ENCODE data around the gene LSR.

DNA sequence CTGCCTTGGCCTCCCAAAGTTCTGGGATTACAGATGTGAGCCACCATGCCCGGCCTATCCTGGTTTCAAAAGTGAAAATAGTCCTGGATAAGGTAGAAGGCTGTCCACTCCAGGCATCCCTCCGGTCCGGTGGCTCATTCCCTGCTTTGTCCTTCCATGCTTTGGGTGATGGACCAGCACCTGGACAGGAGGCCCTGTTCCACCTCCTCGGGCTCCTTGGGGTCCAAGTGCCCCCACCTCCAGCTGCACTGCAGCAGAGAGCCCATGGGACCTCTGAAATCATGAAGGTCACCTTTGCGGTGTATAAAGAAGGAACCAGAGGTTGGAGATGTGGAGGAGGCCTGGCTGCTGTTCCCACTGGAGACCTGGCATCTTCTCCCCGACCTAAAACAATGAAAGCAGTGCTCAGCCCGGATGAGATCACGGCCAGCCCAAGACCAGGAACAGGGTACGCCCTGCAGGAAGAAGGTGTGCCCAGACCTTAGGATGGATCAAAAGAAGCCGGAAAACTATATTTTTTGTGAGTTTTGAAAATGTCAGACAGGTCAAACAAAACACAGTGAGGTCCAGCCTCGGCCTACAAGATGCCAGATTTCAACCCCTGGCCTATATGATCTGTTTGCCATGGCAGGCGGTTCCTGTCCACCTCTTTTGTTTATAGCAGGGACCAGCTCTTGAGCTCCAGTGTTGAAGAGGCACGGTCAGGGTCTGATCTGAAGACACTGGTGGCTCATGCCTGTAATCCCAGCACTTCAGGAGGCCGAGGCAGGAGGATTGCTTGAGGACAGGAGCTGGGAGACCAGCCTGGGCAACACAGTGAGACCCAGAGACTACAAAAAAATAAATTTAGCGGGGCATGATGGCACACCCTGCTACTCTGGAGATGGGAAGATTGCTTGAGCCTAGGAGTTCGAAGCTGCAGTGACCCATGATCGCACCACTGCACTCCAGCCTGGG, 5.8 kb downstream of the LSR start:
- TF ChIP-seq CTCF (conservative IDR thresholded peaks at IDR 0.05; ENCODE audit: low read depth, low read length) (no peak), POLR2A (IDR thresholded peaks at IDR 0.05; ENCODE audit: low read depth, low read length) (no peak), RFX5 (IDR thresholded peaks at IDR 0.05; ENCODE audit: low read depth, low read length) (no peak), USF2 (IDR thresholded peaks at IDR 0.05; ENCODE audit: low read depth, low read length) (no peak), RAD21 (IDR thresholded peaks at IDR 0.05; ENCODE audit: low read length) (no peak), MAZ (IDR thresholded peaks at IDR 0.05; ENCODE audit: borderline replicate concordance, low read depth, low read length) (no peak), BHLHE40 (IDR thresholded peaks at IDR 0.05; ENCODE audit: low read depth, low read length) (no peak), SMC3 (IDR thresholded peaks at IDR 0.05; ENCODE audit: low read depth, low read length) (no peak), CHD1 (IDR thresholded peaks at IDR 0.05; ENCODE audit: low read depth, low read length) (no peak)

Data from IMR-90 (cell line).